Progenitor cell of endocrine pancreas (in vitro differentiated cells): ENCODE data around the gene COX7A2. TPM values are rescaled to one million over a fixed set of nuclear protein-coding genes. Genes with fewer than 3 reads are reported as not detected.

Experiments
- DNase-seq: peaks from one replicate; pipeline ENCODE4 v3.0.0; 2021; ENCODE audit warnings: low spot score; ENCODE audit not compliant: unreplicated experiment
- H3K27ac Mint-ChIP-seq: 2 replicates; pipeline ENCODE4 v1.8.0; 2021; ENCODE audit warnings: mild to moderate bottlenecking, moderate library complexity, mixed read lengths
- H3K27me3 Mint-ChIP-seq: 2 replicates; pipeline ENCODE4 v1.8.0; 2021; ENCODE audit warnings: mixed read lengths
- H3K36me3 Mint-ChIP-seq: 2 replicates; pipeline ENCODE4 v1.8.0; 2022; ENCODE audit warnings: mixed read lengths; ENCODE audit not compliant: insufficient read depth
- H3K4me1 Mint-ChIP-seq: 2 replicates; pipeline ENCODE4 v1.8.0; 2021; ENCODE audit warnings: low read depth, mixed read lengths
- H3K4me3 Mint-ChIP-seq: 2 replicates; pipeline ENCODE4 v1.8.0; 2021; ENCODE audit warnings: low read depth, mild to moderate bottlenecking, moderate library complexity, mixed read lengths
- H3K9me3 Mint-ChIP-seq: 2 replicates; pipeline ENCODE4 v1.8.0; 2021; ENCODE audit warnings: low read depth, mixed read lengths
- long read RNA-seq: library from polyadenylated mRNA; unstranded; transcript quantifications from one replicate; pipeline ENCODE4 v2.0.0, GENCODE V29; 2020
- total RNA-seq: library from RNA; stranded (reverse); gene quantifications from 2 replicates; pipeline ENCODE4 v1.2.1, GENCODE V29; 2021
- TF ChIP-seq, protein P1 (sequence below): fragments of 200-600 bp; sonication (generic); IDR thresholded peaks from one replicate; pipeline ENCODE4 v1.5.0; 2021; ENCODE audit warnings: antibody characterized with exemption, mild to moderate bottlenecking; ENCODE audit not compliant: unreplicated experiment

The COX7A2 gene, protein sequence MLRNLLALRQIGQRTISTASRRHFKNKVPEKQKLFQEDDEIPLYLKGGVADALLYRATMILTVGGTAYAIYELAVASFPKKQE
- total RNA-seq = 311 and 314 TPM in 2 replicates
- long read RNA-seq, transcript COX7A2-202 (4 exons, 773 nt) = major isoform, 29 of 34 reads
- long read RNA-seq, partial matches to known transcripts = 2 of 34 reads
- long read RNA-seq, other reads (novel, unspliced or antisense) = 3 of 34 reads

GRCh38 chr6:75243333-75244062, at the start of gene COX7A2:
Gene COX7A2, minus strand, starts transcription at chr6:75243801. Its CDS starts 67 bp downstream, at chr6:75243734.
- H3K4me1 Mint-ChIP-seq = peaks cover 11% of the 10 kb centered on the region
- peak within 1 kb of the TSS; percentile 96 for H3K4me3 Mint-ChIP-seq
- peak within 1 kb of the TSS; percentile 99 for H3K27ac Mint-ChIP-seq
- H3K9me3 Mint-ChIP-seq = no peaks in the 10 kb centered on the region
- H3K36me3 Mint-ChIP-seq = peaks cover 15% of the 10 kb centered on the region
- H3K27me3 Mint-ChIP-seq = peaks cover 15% of the 10 kb centered on the region
- peak; percentile 53 for DNase-seq
- TF ChIP-seq, protein P1, sequence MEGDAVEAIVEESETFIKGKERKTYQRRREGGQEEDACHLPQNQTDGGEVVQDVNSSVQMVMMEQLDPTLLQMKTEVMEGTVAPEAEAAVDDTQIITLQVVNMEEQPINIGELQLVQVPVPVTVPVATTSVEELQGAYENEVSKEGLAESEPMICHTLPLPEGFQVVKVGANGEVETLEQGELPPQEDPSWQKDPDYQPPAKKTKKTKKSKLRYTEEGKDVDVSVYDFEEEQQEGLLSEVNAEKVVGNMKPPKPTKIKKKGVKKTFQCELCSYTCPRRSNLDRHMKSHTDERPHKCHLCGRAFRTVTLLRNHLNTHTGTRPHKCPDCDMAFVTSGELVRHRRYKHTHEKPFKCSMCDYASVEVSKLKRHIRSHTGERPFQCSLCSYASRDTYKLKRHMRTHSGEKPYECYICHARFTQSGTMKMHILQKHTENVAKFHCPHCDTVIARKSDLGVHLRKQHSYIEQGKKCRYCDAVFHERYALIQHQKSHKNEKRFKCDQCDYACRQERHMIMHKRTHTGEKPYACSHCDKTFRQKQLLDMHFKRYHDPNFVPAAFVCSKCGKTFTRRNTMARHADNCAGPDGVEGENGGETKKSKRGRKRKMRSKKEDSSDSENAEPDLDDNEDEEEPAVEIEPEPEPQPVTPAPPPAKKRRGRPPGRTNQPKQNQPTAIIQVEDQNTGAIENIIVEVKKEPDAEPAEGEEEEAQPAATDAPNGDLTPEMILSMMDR = no peak

DNA sequence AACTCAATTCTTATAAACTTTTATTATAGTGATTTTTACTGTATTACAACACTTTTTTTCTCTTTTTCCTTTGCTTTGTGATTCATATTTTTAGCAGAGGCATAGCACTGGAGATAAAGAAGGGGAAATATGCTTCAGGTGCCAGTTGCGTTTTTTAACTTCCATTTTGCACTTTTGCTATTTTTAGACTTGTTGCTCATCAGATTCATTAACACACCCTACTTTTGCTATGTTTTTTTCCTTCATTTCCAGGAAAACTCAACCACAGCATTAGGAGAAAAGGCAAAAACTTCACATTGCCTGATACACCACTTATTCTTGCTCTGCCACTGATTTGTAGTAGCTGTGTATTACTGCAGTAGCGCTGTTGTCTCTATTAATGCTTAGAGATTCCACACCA, 49.0 kb upstream of the COX7A2 start:
- H3K27me3 Mint-ChIP-seq = no peaks in the 10 kb centered on the region
- H3K36me3 Mint-ChIP-seq = no peaks in the 10 kb centered on the region
- TF ChIP-seq, protein P1 = no peak

GRCh38 chr6:75291744-75292143, 48.1 kb upstream of the COX7A2 start:
- H3K27ac Mint-ChIP-seq = no peak overlapping the region
- H3K4me3 Mint-ChIP-seq = no peak overlapping the region
- H3K36me3 Mint-ChIP-seq = no peaks in the 10 kb centered on the region
- TF ChIP-seq, protein P1 = no peak
- peaks cover 12% of the 10 kb centered on the region for H3K4me1 Mint-ChIP-seq
- H3K9me3 Mint-ChIP-seq = no peaks in the 10 kb centered on the region
- no peak for DNase-seq
- no peaks in the 10 kb centered on the region for H3K27me3 Mint-ChIP-seq

More for the DNA sequence above, 49.0 kb upstream of the COX7A2 start:
- H3K27ac Mint-ChIP-seq = no peak overlapping the region
- no peak for DNase-seq
- H3K9me3 Mint-ChIP-seq = no peaks in the 10 kb centered on the region
- H3K4me1 Mint-ChIP-seq = peaks cover 4% of the 10 kb centered on the region
- H3K4me3 Mint-ChIP-seq = no peak overlapping the region

DNA sequence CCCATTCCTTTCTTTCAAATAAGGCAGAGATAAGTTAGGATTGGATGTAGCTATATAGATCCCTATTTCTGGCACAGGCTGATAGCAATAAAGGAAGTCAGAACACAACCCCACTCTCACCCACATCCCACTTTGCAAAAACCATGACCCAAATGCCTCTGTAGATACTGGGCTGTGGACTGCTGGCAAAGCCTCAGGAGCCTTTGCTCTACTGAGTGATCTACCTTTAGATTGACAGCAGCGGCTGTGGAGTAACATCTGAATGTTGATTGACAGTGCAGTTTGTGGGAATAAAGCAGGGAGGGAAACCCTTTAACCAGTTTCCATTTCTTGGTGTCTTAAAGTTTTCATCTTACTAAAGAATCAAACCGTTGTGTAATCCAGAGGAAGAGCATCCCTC, 47.7 kb upstream of the COX7A2 start:
- no peak for DNase-seq
- H3K27me3 Mint-ChIP-seq = no peaks in the 10 kb centered on the region
- no peak overlapping the region for H3K4me3 Mint-ChIP-seq

More for the DNA sequence above, 47.7 kb upstream of the COX7A2 start:
- TF ChIP-seq, protein P1 = no peak
- no peaks in the 10 kb centered on the region for H3K9me3 Mint-ChIP-seq
- H3K27ac Mint-ChIP-seq = no peak overlapping the region
- peaks cover 12% of the 10 kb centered on the region for H3K4me1 Mint-ChIP-seq
- no peaks in the 10 kb centered on the region for H3K36me3 Mint-ChIP-seq
